Hippocampal formation (tissue), 2 donors: ENCODE data around the gene HSPA4.
"Not testable (repeated sequence)": the region's sequence is repeated elsewhere in the genome, so short reads cannot be mapped to it uniquely, and the experiment has no call there.

Experiments
- DNase-seq, 2 donors: peaks; one replicate each; lab custom pipeline; 2025; lab: John Stamatoyannopoulos, UW

Gene HSPA4

DNA sequence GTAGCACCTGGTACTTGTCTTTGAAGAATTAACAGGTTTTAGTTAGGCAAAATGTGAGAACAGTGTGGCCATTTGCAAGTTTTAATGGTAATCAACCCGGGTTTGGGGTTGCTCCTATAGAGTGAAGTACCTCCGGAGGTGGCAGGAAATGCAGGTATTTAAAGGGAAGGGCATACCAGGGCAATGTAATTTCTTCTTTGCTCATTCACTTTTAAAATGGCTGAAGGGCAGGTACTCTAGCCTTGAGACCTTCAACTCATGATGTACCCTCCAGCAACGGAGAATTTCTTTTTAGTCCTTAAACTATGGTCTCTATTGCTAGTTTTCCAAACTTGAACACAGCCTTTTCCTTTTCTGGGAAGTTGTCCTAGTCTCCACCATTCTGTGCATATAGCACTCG, 1.3 kb upstream of the HSPA4 start:
- no peak for DNase-seq

DNA sequence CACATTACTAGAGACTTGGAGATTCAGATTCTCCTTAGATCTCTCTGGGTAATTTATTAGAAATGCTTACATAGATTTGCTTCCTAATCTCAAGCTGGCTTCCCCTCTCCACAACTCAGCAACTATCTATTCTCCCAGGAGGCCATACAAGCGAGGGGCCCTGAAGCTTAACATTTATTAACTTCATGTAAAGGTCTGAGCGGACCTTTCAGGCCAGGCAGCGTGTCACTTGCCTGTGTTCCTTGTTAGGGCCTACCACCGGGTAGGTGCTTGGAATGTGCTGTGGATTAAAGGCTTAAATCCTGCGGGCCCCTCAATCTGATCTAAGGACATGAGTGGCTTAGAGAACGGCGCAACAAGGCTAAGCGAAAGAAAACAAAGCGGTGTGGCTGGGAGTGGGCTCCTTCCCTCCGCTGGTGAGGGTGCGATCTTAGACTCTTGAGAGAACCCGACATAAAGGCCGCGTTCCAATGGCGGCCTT, 712 bp upstream of the HSPA4 start:
- DNase-seq = no peak

GRCh38 chr5:133052317-133053175, 733 bp downstream of the HSPA4 start:
- DNase-seq = peak in 1 of 2 donors; percentile 12

GRCh38 chr5:133053448-133053847, 1.6 kb downstream of the HSPA4 start:
- no peak for DNase-seq

- no peak for DNase-seq
Measured at GRCh38 chr5:133054697-133055471, 3.1 kb downstream of the HSPA4 start.

- no peak for DNase-seq
Measured at GRCh38 chr5:133056891-133057290, 5.1 kb downstream of the HSPA4 start.

GRCh38 chr5:133059621-133060020, 7.8 kb downstream of the HSPA4 start:
- no peak for DNase-seq

DNA sequence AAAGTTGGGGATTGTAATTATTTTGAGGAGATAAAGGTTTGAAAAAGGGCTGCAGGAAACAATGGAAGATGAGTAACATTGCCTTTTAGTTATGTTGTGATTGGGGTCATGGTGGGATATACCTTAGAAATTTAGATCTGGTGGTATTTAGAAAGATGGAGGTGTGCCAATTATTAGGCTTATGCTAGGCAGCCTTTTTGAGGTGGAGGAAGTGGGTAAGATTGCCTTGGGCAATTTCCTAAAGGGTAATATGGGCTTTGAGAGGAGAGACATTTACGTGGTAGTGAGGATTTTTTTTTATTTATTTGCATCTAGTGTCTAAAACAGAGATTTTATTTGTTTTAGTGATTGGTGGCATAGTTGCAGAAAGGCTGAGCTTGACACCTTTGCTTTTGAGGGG, 10.5 kb downstream of the HSPA4 start:
- DNase-seq = no peak

DNA sequence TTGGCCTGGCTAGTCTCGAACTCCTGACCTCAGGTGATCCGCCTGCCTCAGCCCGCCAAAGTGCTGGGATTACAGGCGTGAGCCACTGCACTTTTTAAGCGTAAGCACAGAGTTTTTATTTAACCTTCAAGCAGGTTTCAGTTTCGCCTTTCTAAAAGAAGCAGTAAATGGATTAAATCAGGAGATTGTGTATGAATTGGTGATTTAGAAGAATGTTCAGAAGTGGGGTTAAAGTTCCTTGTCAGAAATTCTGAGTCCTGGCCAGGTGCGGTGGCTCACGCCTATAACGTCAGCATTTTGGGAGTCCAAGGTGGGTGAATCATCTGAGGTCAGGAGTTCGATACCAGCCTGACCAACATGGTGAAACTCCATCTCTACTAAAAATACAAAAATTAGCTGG, 12.2 kb downstream of the HSPA4 start:
- DNase-seq = no peak

DNA sequence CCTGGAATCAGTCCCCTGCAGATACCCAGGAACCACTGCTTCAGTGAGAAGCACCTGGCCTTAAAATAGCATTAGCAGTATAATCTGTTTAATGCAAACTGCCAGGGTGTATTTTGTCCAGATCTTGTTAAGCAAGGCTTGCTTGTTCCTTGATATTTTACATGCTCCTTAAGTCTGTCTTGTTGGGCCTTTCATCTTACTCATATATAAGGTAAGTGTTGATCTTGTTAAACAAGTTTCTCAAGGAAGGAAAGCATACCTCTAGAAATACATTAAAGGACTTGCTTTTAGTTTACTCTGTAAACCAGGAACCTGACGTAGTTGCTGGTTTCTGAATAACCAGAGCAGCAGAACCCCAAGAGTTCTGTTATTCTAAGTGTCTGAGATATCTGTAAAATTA, 13.7 kb downstream of the HSPA4 start:
- no peak for DNase-seq

DNA sequence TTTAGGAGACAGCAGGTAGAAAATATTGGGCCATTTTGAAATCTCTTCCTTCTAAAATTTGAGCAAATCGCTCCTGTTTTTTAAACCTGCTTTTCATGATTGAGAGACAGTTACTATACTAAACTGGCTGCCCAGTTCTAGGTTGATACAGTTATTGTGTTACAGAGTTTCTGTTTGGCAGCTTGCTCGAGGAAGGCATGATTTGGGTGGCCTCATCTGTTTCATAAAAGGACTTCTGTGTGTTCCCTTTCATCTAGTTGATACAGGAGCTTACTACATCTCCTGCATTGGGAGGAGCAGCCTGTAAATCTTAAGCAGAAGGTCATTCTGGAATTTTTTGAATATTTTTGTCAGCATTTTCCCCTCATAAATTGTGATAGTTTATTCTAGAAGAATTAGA, 14.2 kb downstream of the HSPA4 start:
- DNase-seq = no peak

- DNase-seq = no peak
Measured at GRCh38 chr5:133072021-133072420, 20.2 kb downstream of the HSPA4 start.

DNA sequence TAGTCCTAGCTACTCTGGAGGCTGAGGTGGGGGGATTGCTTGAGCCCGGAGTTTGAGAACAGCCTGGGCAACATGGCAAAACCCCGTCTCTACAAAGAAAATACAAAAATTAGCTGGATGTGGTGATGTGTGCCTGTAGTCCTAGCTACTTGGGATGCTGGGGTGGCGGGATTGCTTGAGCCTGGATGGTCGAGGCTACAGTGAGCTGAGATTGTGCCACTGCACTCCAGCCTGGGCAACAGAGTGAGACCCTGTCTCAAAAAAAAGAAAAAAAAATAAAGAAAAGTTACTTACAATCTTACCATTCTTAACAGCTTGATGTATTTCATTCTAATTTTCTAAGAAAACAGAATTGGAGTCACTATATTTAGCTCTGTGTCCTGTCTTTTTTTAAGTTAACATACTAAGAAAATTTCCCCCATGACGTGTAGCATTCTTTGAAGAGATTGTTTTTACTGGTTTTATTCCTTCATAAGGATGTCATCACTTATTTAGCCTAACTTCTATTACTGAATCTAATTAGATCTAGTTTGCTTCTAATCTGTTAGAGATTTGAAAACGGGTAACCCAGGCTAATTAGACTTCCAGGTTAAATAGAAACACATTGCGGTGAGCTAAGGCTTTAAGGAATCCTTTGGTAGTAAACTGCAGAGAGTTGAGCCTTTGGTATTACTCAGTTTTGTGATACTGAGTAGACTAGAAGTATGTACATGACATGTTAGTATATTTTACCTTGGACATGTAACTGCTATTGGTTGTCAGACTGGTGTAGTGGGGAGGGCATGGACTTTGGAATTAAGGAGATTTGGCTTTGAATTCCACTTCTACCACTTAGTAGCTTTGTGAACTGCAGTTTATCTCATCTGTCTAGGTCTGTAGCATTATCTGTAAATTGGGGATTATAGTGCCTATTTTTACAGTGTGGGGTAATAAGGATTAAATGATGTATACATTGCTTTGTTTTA, 24.0 kb downstream of the HSPA4 start:
- no peak for DNase-seq

- no peak for DNase-seq
Measured at GRCh38 chr5:133079048-133079447, 27.2 kb downstream of the HSPA4 start.

GRCh38 chr5:133081036-133081435, 29.2 kb downstream of the HSPA4 start:
- no peak for DNase-seq

DNA sequence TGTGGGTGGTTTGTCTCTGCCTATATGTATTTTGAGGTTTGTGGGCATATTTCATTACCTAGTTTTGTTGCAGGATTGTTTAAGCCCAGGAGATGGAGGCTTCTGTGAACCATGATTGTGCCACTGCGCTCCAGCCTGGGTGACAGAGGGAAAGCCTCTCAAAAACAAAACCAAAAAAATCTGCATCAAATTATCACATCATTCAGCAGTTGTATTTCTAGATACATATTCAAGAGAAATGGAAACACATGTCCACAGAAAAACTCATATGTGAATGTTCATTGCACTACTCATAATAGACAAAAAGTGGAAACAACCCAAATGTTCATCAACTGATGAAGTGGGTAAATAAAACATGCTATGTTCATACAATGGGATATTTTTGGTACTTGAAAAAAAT, 29.9 kb downstream of the HSPA4 start:
- no peak for DNase-seq

DNA sequence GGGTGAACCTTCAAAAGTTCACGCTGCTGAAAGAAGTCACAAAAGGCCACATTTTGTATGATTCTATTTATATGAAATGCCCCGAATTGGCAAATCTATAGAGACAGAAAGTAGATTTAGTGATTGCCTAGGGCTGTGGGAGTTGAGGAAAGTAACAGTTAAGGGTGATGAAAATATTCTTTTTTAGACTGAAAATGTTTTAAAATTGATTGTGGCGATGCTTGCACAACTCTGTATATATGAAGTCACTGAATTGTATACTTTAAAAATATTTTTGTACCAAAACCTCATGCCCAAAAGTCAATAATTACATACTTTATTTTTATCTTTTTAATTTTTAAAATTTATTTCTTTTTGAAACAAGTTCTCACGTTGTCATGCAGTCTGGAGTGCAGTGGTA, 30.3 kb downstream of the HSPA4 start:
- DNase-seq = no peak

DNA sequence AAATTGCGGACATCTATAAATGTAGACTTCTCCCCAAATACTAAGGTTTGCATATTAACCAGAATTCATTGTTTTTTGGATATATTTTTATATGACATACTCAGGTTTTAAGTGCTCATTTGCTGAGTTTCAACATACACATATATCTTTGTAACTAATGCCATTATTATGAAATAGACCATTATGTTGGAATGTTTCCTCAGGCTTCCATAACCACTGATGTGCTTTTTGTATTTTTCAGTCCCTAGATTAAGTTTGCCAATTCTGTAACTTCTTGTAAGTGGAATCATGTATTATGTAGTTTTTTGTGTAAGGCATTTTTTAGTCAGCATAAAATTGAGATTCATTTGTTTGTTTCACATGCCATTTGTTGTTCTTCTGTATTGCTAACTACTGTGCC, 32.1 kb downstream of the HSPA4 start:
- DNase-seq = no peak

GRCh38 chr5:133085171-133085570, 33.4 kb downstream of the HSPA4 start:
- DNase-seq = not testable (repeated sequence)

- DNase-seq = no peak
Measured at GRCh38 chr5:133086366-133086875, 34.6 kb downstream of the HSPA4 start.

- DNase-seq = no peak
Measured at GRCh38 chr5:133088064-133088463, 36.3 kb downstream of the HSPA4 start.

GRCh38 chr5:133091034-133091433, 39.2 kb downstream of the HSPA4 start:
- no peak for DNase-seq
